HCT116 (cell line): Measurements from ENCODE around the gene KRT73. TPM values are rescaled to one million over a fixed set of nuclear protein-coding genes. Genes with fewer than 3 reads are reported as not detected.

Source experiments
- ATAC-seq: fragments of 200-7000 bp; cut with Tn5 transposase; 2 replicates; pipeline ENCODE4 v1.9.1; 2020; ENCODE audit warnings: mild to moderate bottlenecking, moderate library complexity
- BruUV-seq: library from RNA; stranded (reverse); fragments of 400-500 nt; replicated peaks from 2 replicates; lab custom pipeline; 2021; lab: Mats Ljungman, UMichigan
- CTCF ChIA-PET: fragments of 300-600 bp; sonication (Branson Sonifier 250); formaldehyde crosslinking; loops from one replicate; lab custom pipeline; 2021; ENCODE audit warnings: antibody characterized with exemption; lab: Charles Lee
- POLR2A ChIA-PET: fragments of 300-600, 350-600 bp; sonication (Branson Sonifier 250); formaldehyde crosslinking; loops from one replicate; lab custom pipeline; 2021; ENCODE audit warnings: antibody characterized with exemption; lab: Charles Lee
- RAD21 ChIA-PET, 2 experiments: fragments of 300-600 bp; sonication (Branson Sonifier 250); formaldehyde crosslinking; loops; one replicate each; lab custom pipeline; 2023; ENCODE audit warnings: low total read pairs in 2 of 2; ENCODE audit not compliant: uncharacterized antibody in 2 of 2, unreplicated experiment in 2 of 2, low non-redundant PET in 1 of 2; lab: Charles Lee
- DNase-seq: peaks from one replicate; pipeline ENCODE4 v3.0.0-alpha.2; 2010; ENCODE audit warnings: low read depth, low spot score
- H2AFZ ChIP-seq: fragments of 200-600 bp; shearing (Covaris generic), sonication (generic); 2 replicates; pipeline ENCODE4 v1.6.1; 2017; ENCODE audit warnings: low read depth, mixed run types, mixed read lengths, antibody characterized with exemption, low read length; ENCODE audit not compliant: poor library complexity, severe bottlenecking
- H3K27ac ChIP-seq: 2 replicates; pipeline ENCODE4 v1.5.1; 2012; ENCODE audit warnings: low read depth, low read length
- H3K27me3 ChIP-seq: fragments of 200-600 bp; sonication (generic); 2 replicates; pipeline ENCODE4 v1.6.1; 2016; ENCODE audit warnings: mixed run types, low read length, mixed read lengths; ENCODE audit not compliant: insufficient read depth
- H3K36me3 ChIP-seq, 2 experiments: fragments of 200-500 bp in 1 of 2; fragments of 200-600 bp in 1 of 2; sonication (Bioruptor generic) in 1 of 2; sonication (generic) in 1 of 2; 2 replicates each; pipeline versions ENCODE4 v1.5.1 to v1.6.1; 2014 to 2016; ENCODE audit warnings: low read length in 2 of 2, inconsistent platforms in 1 of 2, mixed read lengths in 1 of 2, mixed run types in 1 of 2; ENCODE audit not compliant: insufficient read depth in 2 of 2, control insufficient read depth in 1 of 2
- H3K4me1 ChIP-seq, 2 experiments: fragments of 200-600 bp in 1 of 2; sonication (generic) in 1 of 2; 2 replicates each; pipeline versions ENCODE4 v1.5.1 to v1.6.1; 2012 to 2017; ENCODE audit warnings: low read length in 2 of 2, inconsistent platforms in 1 of 2, mild to moderate bottlenecking in 1 of 2, mixed read lengths in 1 of 2, mixed run types in 1 of 2, moderate library complexity in 1 of 2; ENCODE audit not compliant: insufficient read depth in 2 of 2, control insufficient read depth in 1 of 2
- H3K4me2 ChIP-seq: fragments of 200-600 bp; sonication (generic); 2 replicates; pipeline ENCODE4 v1.6.1; 2017; ENCODE audit warnings: mixed run types, low read length, mixed read lengths
- H3K4me3 ChIP-seq, 2 experiments: fragments of 200-600 bp in 1 of 2; sonication (generic) in 1 of 2; replicated peaks in 1 of 2; 2 replicates each; pipeline ENCODE4 v1.5.1; 2011 to 2016; ENCODE audit warnings: low read length in 2 of 2, control low read depth in 1 of 2, low read depth in 1 of 2, mild to moderate bottlenecking in 1 of 2, mixed read lengths in 1 of 2, mixed run types in 1 of 2
- H3K79me2 ChIP-seq: fragments of 200-600 bp; sonication (generic); 2 replicates; pipeline ENCODE4 v1.6.1; 2017; ENCODE audit warnings: mild to moderate bottlenecking, mixed run types, low read length, moderate library complexity, mixed read lengths; ENCODE audit not compliant: insufficient read depth
- H3K9ac ChIP-seq: fragments of 200-600 bp; sonication (generic); 2 replicates; pipeline ENCODE4 v1.6.1; 2016; ENCODE audit warnings: low read length, mixed read lengths
- H3K9me2 ChIP-seq: fragments of 200-600 bp; sonication (generic), shearing (Covaris generic); 2 replicates; pipeline ENCODE4 v1.6.1; 2017; ENCODE audit warnings: mixed run types, mild to moderate bottlenecking, moderate library complexity; ENCODE audit not compliant: insufficient read depth
- H3K9me3 ChIP-seq, 2 experiments: fragments of 200-500 bp in 1 of 2; fragments of 200-600 bp in 1 of 2; sonication (Bioruptor generic) in 1 of 2; sonication (generic) in 1 of 2; 2 replicates each; pipeline ENCODE4 v1.6.1; 2014 to 2017; ENCODE audit warnings: low read length in 2 of 2, mixed read lengths in 2 of 2, inconsistent platforms in 1 of 2, low read depth in 1 of 2, mild to moderate bottlenecking in 1 of 2, mixed run types in 1 of 2, moderate library complexity in 1 of 2; ENCODE audit not compliant: control insufficient read depth in 1 of 2, insufficient read depth in 1 of 2
- H4K20me1 ChIP-seq: fragments of 200-600 bp; sonication (generic), shearing (Covaris generic); 2 replicates; pipeline ENCODE4 v1.6.1; 2017; ENCODE audit warnings: mixed run types, mild to moderate bottlenecking, moderate library complexity; ENCODE audit not compliant: insufficient read depth
- ATF3 ChIP-seq: IDR thresholded peaks from 2 replicates; pipeline ENCODE4 v1.6.1; 2012
- CBX3 ChIP-seq: IDR thresholded peaks from 2 replicates; pipeline ENCODE4 v1.6.1; 2012; ENCODE audit warnings: low read depth
- CEBPB ChIP-seq: IDR thresholded peaks from 2 replicates; pipeline ENCODE4 v1.6.1; 2012; ENCODE audit warnings: low read depth
- CTCF ChIP-seq, 3 experiments: fragments of 200-600 bp in 1 of 3; sonication (generic) in 1 of 3; IDR thresholded peaks in 2 of 3; conservative IDR thresholded peaks in 1 of 3; 2 replicates each; pipeline ENCODE4 v1.5.1; 2012 to 2017; ENCODE audit warnings: low read depth in 2 of 3, low read length in 2 of 3, antibody characterized with exemption in 1 of 3, borderline replicate concordance in 1 of 3, control low read depth in 1 of 3, mild to moderate bottlenecking in 1 of 3, mixed read lengths in 1 of 3, mixed run types in 1 of 3, moderate library complexity in 1 of 3; ENCODE audit not compliant: insufficient read depth in 1 of 3
- EGR1 ChIP-seq: IDR thresholded peaks from 2 replicates; pipeline ENCODE4 v1.6.1; 2012; ENCODE audit warnings: low read depth
- ELF1 ChIP-seq: IDR thresholded peaks from 2 replicates; pipeline ENCODE4 v1.6.1; 2012; ENCODE audit warnings: low read depth, borderline replicate concordance
- EZH2 ChIP-seq: fragments of 200-600 bp; sonication (generic); IDR thresholded peaks from 2 replicates; pipeline ENCODE4 v1.6.1; 2017; ENCODE audit warnings: antibody characterized with exemption, mixed run types
- EZH2phosphoT487 ChIP-seq: fragments of 200-600 bp; IDR thresholded peaks from 2 replicates; pipeline ENCODE4 v1.6.1; 2018; ENCODE audit warnings: antibody characterized with exemption, borderline replicate concordance
- FOSL1 ChIP-seq: IDR thresholded peaks from 2 replicates; pipeline ENCODE4 v1.6.1; 2012; ENCODE audit warnings: low read depth
- JUND ChIP-seq: IDR thresholded peaks from 2 replicates; pipeline ENCODE4 v1.6.1; 2012
- MAX ChIP-seq: IDR thresholded peaks from 2 replicates; pipeline ENCODE4 v1.6.1; 2012
- POLR2A ChIP-seq: IDR thresholded peaks from 2 replicates; pipeline ENCODE4 v1.7.0; 2011; ENCODE audit warnings: borderline replicate concordance; ENCODE audit not compliant: insufficient read depth, insufficient read length; ENCODE audit errors: extremely low read depth
- RAD21 ChIP-seq: IDR thresholded peaks from 2 replicates; pipeline ENCODE4 v1.6.1; 2012; ENCODE audit warnings: low read depth, mild to moderate bottlenecking
- SIN3A ChIP-seq: IDR thresholded peaks from 2 replicates; pipeline ENCODE4 v1.6.1; 2012; ENCODE audit warnings: low read depth
- SP1 ChIP-seq: IDR thresholded peaks from 2 replicates; pipeline ENCODE4 v1.6.1; 2012; ENCODE audit warnings: low read depth
- SRF ChIP-seq: IDR thresholded peaks from 2 replicates; pipeline ENCODE4 v1.6.1; 2012; ENCODE audit warnings: low read depth
- TCF7L2 ChIP-seq: IDR thresholded peaks from 2 replicates; pipeline ENCODE4 v1.7.0; 2011; ENCODE audit warnings: borderline replicate concordance, inconsistent platforms; ENCODE audit not compliant: insufficient read depth, insufficient read length; ENCODE audit errors: extremely low read depth
- ZBTB33 ChIP-seq: IDR thresholded peaks from 2 replicates; pipeline ENCODE4 v1.6.1; 2011; ENCODE audit warnings: mild to moderate bottlenecking, low read length, moderate library complexity; ENCODE audit not compliant: insufficient replicate concordance; ENCODE audit errors: extremely low read depth
- ZFX ChIP-seq: fragments of 450-650 bp; IDR thresholded peaks from 2 replicates; pipeline ENCODE4 v1.6.1; 2017
- ZNF274 ChIP-seq: fragments of 200-500 bp; sonication (Bioruptor generic); IDR thresholded peaks from 2 replicates; pipeline ENCODE4 v1.6.1; 2014; ENCODE audit warnings: mild to moderate bottlenecking, low read depth, low read length, inconsistent platforms
- intact Hi-C: fragments of 100-400 bp; cut with micrococcal nuclease; formaldehyde crosslinking; loops from 2 replicates; pipeline ENCODE4 v1.10.0; 2022
- total RNA-seq: library from RNA; stranded (reverse); gene quantifications from one replicate; pipeline ENCODE4 v1.2.1, GENCODE V29; 2021; ENCODE audit not compliant: unreplicated experiment

KRT73 gene
- total RNA-seq, 1 experiment from 2014 or later, result not detected

GRCh38 chr12:52663420-52663819, 45.1 kb upstream of the KRT73 start:
- Histone ChIP-seq H3K9ac (no peak overlapping the region), H3K9me2 (no peaks in the 10 kb centered on the region), H4K20me1 (no peaks in the 10 kb centered on the region), H3K4me2 (no peak overlapping the region), H2AFZ (no peak overlapping the region), H3K36me3 (no peaks in the 10 kb centered on the region), H3K79me2 (no peaks in the 10 kb centered on the region), H3K27me3 (no peaks in the 10 kb centered on the region), H3K27ac (no peak overlapping the region), H3K4me3 (no peak overlapping the region), H3K4me1 (no peaks in the 10 kb centered on the region), H3K9me3 (no peaks in the 10 kb centered on the region)
- ChIA-PET POLR2A (no interaction called here), RAD21 (no interaction called here), CTCF (interaction anchor here (1.3 kb wide), 1 partner anchor 207 kb away, joined by 3 read pairs; no protein-coding TSS in a partner anchor)
- no TSS peak for BruUV-seq
- intact Hi-C loops, result no loop called here
- no peak for ATAC-seq
- DNase-seq, result no peak
- TF ChIP-seq ATF3 (no peak), MAX (no peak), CBX3 (no peak), ZBTB33 (no peak), CEBPB (no peak), EGR1 (no peak), EZH2 (no peak), EZH2phosphoT487 (no peak), FOSL1 (no peak), RAD21 (no peak), ELF1 (no peak), JUND (no peak), POLR2A (no peak), CTCF (IDR thresholded peaks at IDR 0.05 in 2 of 3, conservative IDR thresholded peaks at IDR 0.05 in 1 of 3; ENCODE audit: borderline replicate concordance in 1 of 3, insufficient read depth in 1 of 3, low read depth in 2 of 3, low read length in 2 of 3) (no peak), ZFX (no peak), TCF7L2 (no peak), SIN3A (no peak), ZNF274 (no peak), SRF (no peak), SP1 (no peak)
